ENCODE results near the gene MYBPHL. TPM values are rescaled to one million over a fixed set of nuclear protein-coding genes. Genes with fewer than 3 reads are reported as not detected.

MYBPHL gene
- total and polyA plus RNA-seq, 2 experiments from 2014 or later, result not detected

DNA sequence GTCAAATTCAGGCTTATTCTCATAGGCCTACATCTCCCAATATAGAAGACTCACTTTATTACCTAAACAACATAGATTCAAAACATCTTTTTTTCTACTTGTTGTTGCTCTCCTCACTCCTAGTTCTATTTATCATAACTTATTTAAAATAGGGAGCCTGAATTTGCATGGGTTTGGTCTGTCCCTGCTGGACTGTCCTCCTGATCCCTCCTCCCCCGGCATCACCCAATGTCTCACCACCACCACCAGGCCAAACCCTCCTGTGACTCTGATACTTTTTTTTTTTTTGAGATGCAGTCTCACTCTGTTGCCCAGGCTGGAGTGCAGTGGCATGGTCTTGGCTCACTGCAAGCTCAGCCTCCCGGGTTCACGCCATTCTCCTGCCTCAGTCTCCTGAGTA is 31.8 kb upstream of the MYBPHL start:
- TF ChIP-seq EZH2 (IDR thresholded peaks at IDR 0.05; ENCODE audit: insufficient read depth, poor library complexity, severe bottlenecking), result no peak
- H3K27me3 ChIP-seq (replicated peaks; ENCODE audit: insufficient read depth), result no peaks in the 10 kb centered on the region
- H3K4me2 ChIP-seq (ENCODE audit: unreplicated experiment), result no peak overlapping the region
- no peak overlapping the region for H2AFZ ChIP-seq
- 73 to 80% methylated on average over 2 to 3 of the region's 3 CpGs for WGBS, 2 experiments (ENCODE audit: low coverage in 1 of 2, low lambda C conversion rate in 2 of 2, missing lambda C conversion rate in 2 of 2)
- peaks cover 7% of the 10 kb centered on the region; the same call in 1 of the 2 replicates for H3K36me3 ChIP-seq (ENCODE audit: low read depth)
- no peak overlapping the region for H3K9ac ChIP-seq
- no peaks in the 10 kb centered on the region for H3K4me1 ChIP-seq (ENCODE audit: insufficient read depth)
- no peak overlapping the region for H3K4me3 ChIP-seq
- in situ Hi-C loops (cut with MboI), result no loop called here
- H3F3A ChIP-seq (ENCODE audit: insufficient read depth), result no peaks in the 10 kb centered on the region
- H4K20me1 ChIP-seq (ENCODE audit: insufficient read depth), result no peaks in the 10 kb centered on the region
- H3K9me2 ChIP-seq (ENCODE audit: insufficient read depth), result no peaks in the 10 kb centered on the region
- DNase-seq, result no peak
- no peak overlapping the region for H3K27ac ChIP-seq
- H3K9me3 ChIP-seq (ENCODE audit: low read depth), result no peaks in the 10 kb centered on the region
- H3K79me2 ChIP-seq (ENCODE audit: insufficient read depth), result no peaks in the 10 kb centered on the region

DNA sequence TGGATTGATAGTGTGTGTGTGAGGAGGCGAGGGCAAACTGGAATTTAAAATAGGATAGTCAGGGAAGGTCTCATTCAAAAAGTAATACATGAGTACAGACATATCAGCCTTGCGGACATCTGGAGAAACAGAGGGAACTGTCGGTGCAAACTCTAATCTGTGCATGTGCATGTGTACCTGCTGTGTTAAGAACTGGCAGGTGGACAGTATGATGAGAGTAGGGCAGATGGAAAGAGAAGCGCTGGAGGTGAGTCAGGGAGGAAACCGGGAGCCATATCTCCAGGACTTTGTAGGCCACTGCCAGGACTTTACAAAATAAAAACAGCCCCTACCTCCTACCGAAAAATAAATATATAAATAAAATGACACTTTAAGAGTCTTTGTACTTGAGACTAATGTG is 31.3 kb upstream of the MYBPHL start:
- Histone ChIP-seq H3K9ac (no peak overlapping the region), H3K4me1 (ENCODE audit: insufficient read depth) (no peaks in the 10 kb centered on the region), H3K36me3 (ENCODE audit: low read depth) (peaks cover 7% of the 10 kb centered on the region; the same call in 1 of the 2 replicates), H3K9me2 (ENCODE audit: insufficient read depth) (no peaks in the 10 kb centered on the region), H3K4me2 (ENCODE audit: unreplicated experiment) (no peak overlapping the region), H3K27me3 (replicated peaks; ENCODE audit: insufficient read depth) (no peaks in the 10 kb centered on the region), H3F3A (ENCODE audit: insufficient read depth) (no peaks in the 10 kb centered on the region), H3K79me2 (ENCODE audit: insufficient read depth) (no peaks in the 10 kb centered on the region), H2AFZ (no peak overlapping the region), H3K9me3 (ENCODE audit: low read depth) (no peaks in the 10 kb centered on the region), H4K20me1 (ENCODE audit: insufficient read depth) (no peaks in the 10 kb centered on the region), H3K4me3 (no peak overlapping the region), H3K27ac (no peak overlapping the region)
- in situ Hi-C loops (cut with MboI), result no loop called here
- TF ChIP-seq EZH2phosphoT487 (IDR thresholded peaks at IDR 0.05; ENCODE audit: insufficient read depth, low read depth) (no peak), EZH2 (IDR thresholded peaks at IDR 0.05; ENCODE audit: insufficient read depth, poor library complexity, severe bottlenecking) (no peak)
- no peak for DNase-seq
- 92 to 93% methylated on average over 6 of the region's 6 CpGs for WGBS, 2 experiments (ENCODE audit: low coverage in 1 of 2, low lambda C conversion rate in 2 of 2, missing lambda C conversion rate in 2 of 2)

DNA sequence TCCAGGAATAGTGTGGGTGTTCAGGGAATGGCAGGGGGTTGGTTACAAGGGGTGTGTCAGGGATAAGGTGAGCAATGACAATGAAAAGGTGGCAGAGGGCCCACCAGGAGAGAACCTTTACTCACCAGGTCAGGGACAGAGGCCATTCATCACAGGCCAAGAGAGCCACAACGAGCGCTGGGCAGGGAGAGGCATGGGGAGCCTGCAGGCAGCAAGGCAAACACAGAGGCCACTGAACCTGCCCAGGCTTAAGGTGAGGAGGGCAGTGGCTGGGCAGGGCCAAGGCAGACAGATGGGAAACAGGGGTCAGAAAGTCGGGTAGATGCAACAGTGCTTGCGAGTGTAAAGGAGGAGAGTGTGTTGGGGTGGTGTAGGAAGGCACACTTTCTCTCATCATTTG is 28.3 kb upstream of the MYBPHL start:
- Histone ChIP-seq H3F3A (ENCODE audit: insufficient read depth) (no peaks in the 10 kb centered on the region), H3K27ac (no peak overlapping the region), H2AFZ (no peak overlapping the region), H3K9me3 (ENCODE audit: low read depth) (no peaks in the 10 kb centered on the region), H3K27me3 (replicated peaks; ENCODE audit: insufficient read depth) (no peaks in the 10 kb centered on the region), H4K20me1 (ENCODE audit: insufficient read depth) (no peaks in the 10 kb centered on the region), H3K79me2 (ENCODE audit: insufficient read depth) (no peaks in the 10 kb centered on the region), H3K4me2 (ENCODE audit: unreplicated experiment) (no peak overlapping the region), H3K4me3 (no peak overlapping the region), H3K9ac (no peak overlapping the region), H3K36me3 (ENCODE audit: low read depth) (peaks cover 1% of the 10 kb centered on the region; the same call in 1 of the 2 replicates), H3K9me2 (ENCODE audit: insufficient read depth) (no peaks in the 10 kb centered on the region), H3K4me1 (ENCODE audit: insufficient read depth) (no peaks in the 10 kb centered on the region)
- 93 to 94% methylated on average over 4 of the region's 4 CpGs for WGBS, 2 experiments (ENCODE audit: low coverage in 1 of 2, low lambda C conversion rate in 2 of 2, missing lambda C conversion rate in 2 of 2)
- no peak for DNase-seq
- TF ChIP-seq EZH2 (IDR thresholded peaks at IDR 0.05; ENCODE audit: insufficient read depth, poor library complexity, severe bottlenecking) (no peak), EZH2phosphoT487 (IDR thresholded peaks at IDR 0.05; ENCODE audit: insufficient read depth, low read depth) (no peak)
- in situ Hi-C loops (cut with MboI), result no loop called here

DNA sequence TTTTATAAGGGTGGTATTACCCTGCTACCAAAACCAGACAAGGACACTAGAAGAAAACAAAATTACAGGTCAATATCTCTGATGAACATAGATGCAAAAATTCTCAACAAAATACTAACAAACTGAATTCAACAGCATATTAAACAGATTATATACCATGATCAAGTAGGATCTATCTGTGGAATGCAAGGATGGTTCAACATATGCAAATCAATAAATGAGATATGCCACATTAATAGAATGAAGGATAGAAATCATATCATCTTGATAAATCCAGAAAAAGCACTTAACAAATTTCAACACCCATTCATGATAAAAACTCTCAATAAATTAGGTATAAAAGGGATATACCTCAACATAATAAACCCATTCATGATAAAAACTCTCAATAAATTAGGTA is 24.3 kb upstream of the MYBPHL start:
- Histone ChIP-seq H3K36me3 (ENCODE audit: low read depth) (no peaks in the 10 kb centered on the region), H3K4me2 (ENCODE audit: unreplicated experiment) (no peak overlapping the region), H3K9me3 (ENCODE audit: low read depth) (no peaks in the 10 kb centered on the region), H2AFZ (no peak overlapping the region), H3K9me2 (ENCODE audit: insufficient read depth) (no peaks in the 10 kb centered on the region), H3K79me2 (ENCODE audit: insufficient read depth) (no peaks in the 10 kb centered on the region), H4K20me1 (ENCODE audit: insufficient read depth) (no peaks in the 10 kb centered on the region), H3K4me1 (ENCODE audit: insufficient read depth) (no peaks in the 10 kb centered on the region), H3K4me3 (no peak overlapping the region), H3K27ac (no peak overlapping the region), H3K9ac (no peak overlapping the region), H3F3A (ENCODE audit: insufficient read depth) (no peaks in the 10 kb centered on the region), H3K27me3 (replicated peaks; ENCODE audit: insufficient read depth) (no peaks in the 10 kb centered on the region)
- TF ChIP-seq EZH2phosphoT487 (IDR thresholded peaks at IDR 0.05; ENCODE audit: insufficient read depth, low read depth) (no peak), EZH2 (IDR thresholded peaks at IDR 0.05; ENCODE audit: insufficient read depth, poor library complexity, severe bottlenecking) (no peak)
- in situ Hi-C loops (cut with MboI), result no loop called here
- peak; percentile 14 for DNase-seq

DNA sequence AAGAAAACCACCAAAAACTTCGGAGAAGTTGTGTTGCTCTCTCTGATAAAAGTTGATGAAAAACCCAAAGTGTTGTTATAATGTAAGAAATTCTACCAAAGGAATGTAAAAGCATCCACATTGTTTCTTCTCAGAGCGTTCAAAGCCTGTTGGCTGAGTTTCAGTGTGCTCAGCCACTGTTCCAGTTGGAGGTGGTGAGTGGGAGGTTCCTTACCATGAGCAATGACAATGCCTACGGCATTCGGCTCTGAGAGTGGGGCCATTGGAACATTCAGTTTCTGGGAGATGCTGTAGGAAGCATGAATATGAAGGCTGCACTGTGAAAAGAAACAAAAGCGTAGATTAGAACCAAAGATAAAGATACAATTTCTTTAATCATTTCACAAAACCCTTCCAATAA is 20.5 kb upstream of the MYBPHL start:
- H3K9me2 ChIP-seq (ENCODE audit: insufficient read depth), result no peaks in the 10 kb centered on the region
- H3F3A ChIP-seq (ENCODE audit: insufficient read depth), result no peaks in the 10 kb centered on the region
- TF ChIP-seq EZH2 (IDR thresholded peaks at IDR 0.05; ENCODE audit: insufficient read depth, poor library complexity, severe bottlenecking) (no peak), EZH2phosphoT487 (IDR thresholded peaks at IDR 0.05; ENCODE audit: insufficient read depth, low read depth) (no peak)
- DNase-seq, result peak; percentile 35
- 49 to 58% methylated on average over 5 of the region's 5 CpGs for WGBS, 2 experiments (ENCODE audit: low coverage in 1 of 2, low lambda C conversion rate in 2 of 2, missing lambda C conversion rate in 2 of 2)
- in situ Hi-C loops (cut with MboI), result no loop called here
- no peak overlapping the region for H3K27ac ChIP-seq
- no peaks in the 10 kb centered on the region for H3K79me2 ChIP-seq (ENCODE audit: insufficient read depth)
- no peaks in the 10 kb centered on the region for H3K27me3 ChIP-seq (replicated peaks; ENCODE audit: insufficient read depth)
- H4K20me1 ChIP-seq (ENCODE audit: insufficient read depth), result no peaks in the 10 kb centered on the region
- H3K4me1 ChIP-seq (ENCODE audit: insufficient read depth), result no peaks in the 10 kb centered on the region
- H3K9ac ChIP-seq, result no peak overlapping the region
- no peak overlapping the region for H2AFZ ChIP-seq
- H3K9me3 ChIP-seq (ENCODE audit: low read depth), result no peaks in the 10 kb centered on the region
- H3K4me3 ChIP-seq, result no peak overlapping the region
- H3K4me2 ChIP-seq (ENCODE audit: unreplicated experiment), result no peak overlapping the region
- H3K36me3 ChIP-seq (ENCODE audit: low read depth), result no peaks in the 10 kb centered on the region

Measured in GM23248 (cell line).